BJ (cell line): ENCODE results near the gene SHC4. TPM values are rescaled to one million over a fixed set of nuclear protein-coding genes. Genes with fewer than 3 reads are reported as not detected.

Source experiments
- CTCF ChIA-PET: fragments of 350-600 bp; formaldehyde crosslinking; extraction: SDS; loops from one replicate; lab custom pipeline; 2021; ENCODE audit warnings: antibody characterized with exemption, inconsistent platforms; lab: Yijun Ruan, JAX
- POLR2A ChIA-PET: fragments of 300-600 bp; sonication (Branson Sonifier 250); formaldehyde crosslinking; extraction: SDS; loops from one replicate; lab custom pipeline; 2021; ENCODE audit warnings: antibody characterized with exemption; lab: Charles Lee
- DNase-seq: peaks from one replicate; pipeline ENCODE4 v3.0.0-alpha.2; 2011; ENCODE audit warnings: low read depth
- H3K27me3 ChIP-seq: 2 replicates; pipeline ENCODE4 v1.6.0; 2011; ENCODE audit warnings: low read length; ENCODE audit not compliant: control insufficient read depth, insufficient read depth
- H3K36me3 ChIP-seq: 2 replicates; pipeline ENCODE4 v1.5.1; 2011; ENCODE audit warnings: low read length; ENCODE audit not compliant: control insufficient read depth, insufficient read depth
- H3K4me3 ChIP-seq: 2 replicates; pipeline ENCODE4 v1.5.1; 2011; ENCODE audit warnings: low read depth, mild to moderate bottlenecking, control low read depth, low read length
- polyA plus RNA-seq: library from polyadenylated mRNA; depleted of rRNA; stranded (reverse); fragments of >200 nt; gene quantifications from 2 replicates; pipeline ENCODE4 v1.2.3, GENCODE V29; 2011
- TF ChIP-seq, protein P1 (sequence below): IDR thresholded peaks from 2 replicates; pipeline ENCODE4 v1.5.1; 2011; ENCODE audit warnings: low read depth, mild to moderate bottlenecking, control low read depth, inconsistent platforms, low read length, moderate library complexity; ENCODE audit not compliant: insufficient read depth

SHC4 gene
- polyA plus RNA-seq, 1 experiment, result 0.74 TPM

GRCh38 chr15:48823706-48824105 lies 140.0 kb downstream of the SHC4 start:
- Histone ChIP-seq H3K27me3 (no peaks in the 10 kb centered on the region), H3K4me3 (no peak overlapping the region), H3K36me3 (no peaks in the 10 kb centered on the region)
- TF ChIP-seq, protein P1, sequence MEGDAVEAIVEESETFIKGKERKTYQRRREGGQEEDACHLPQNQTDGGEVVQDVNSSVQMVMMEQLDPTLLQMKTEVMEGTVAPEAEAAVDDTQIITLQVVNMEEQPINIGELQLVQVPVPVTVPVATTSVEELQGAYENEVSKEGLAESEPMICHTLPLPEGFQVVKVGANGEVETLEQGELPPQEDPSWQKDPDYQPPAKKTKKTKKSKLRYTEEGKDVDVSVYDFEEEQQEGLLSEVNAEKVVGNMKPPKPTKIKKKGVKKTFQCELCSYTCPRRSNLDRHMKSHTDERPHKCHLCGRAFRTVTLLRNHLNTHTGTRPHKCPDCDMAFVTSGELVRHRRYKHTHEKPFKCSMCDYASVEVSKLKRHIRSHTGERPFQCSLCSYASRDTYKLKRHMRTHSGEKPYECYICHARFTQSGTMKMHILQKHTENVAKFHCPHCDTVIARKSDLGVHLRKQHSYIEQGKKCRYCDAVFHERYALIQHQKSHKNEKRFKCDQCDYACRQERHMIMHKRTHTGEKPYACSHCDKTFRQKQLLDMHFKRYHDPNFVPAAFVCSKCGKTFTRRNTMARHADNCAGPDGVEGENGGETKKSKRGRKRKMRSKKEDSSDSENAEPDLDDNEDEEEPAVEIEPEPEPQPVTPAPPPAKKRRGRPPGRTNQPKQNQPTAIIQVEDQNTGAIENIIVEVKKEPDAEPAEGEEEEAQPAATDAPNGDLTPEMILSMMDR, result no peak
- DNase-seq, result no peak
- POLR2A ChIA-PET, result no interaction called here
- CTCF ChIA-PET, result interaction anchor here (1.2 kb wide), 1 partner anchor 12 kb away, joined by 3 read pairs; no protein-coding TSS in a partner anchor

GRCh38 chr15:48823237-48823636 lies 140.5 kb downstream of the SHC4 start:
- H3K27me3 ChIP-seq, result no peaks in the 10 kb centered on the region
- ChIA-PET CTCF (interaction anchor here (0.8 to 1.2 kb wide), 3 partner anchors 9 to 12 kb away, joined by 3 to 4 read pairs (median 3); no protein-coding TSS in a partner anchor), POLR2A (no interaction called here)
- H3K36me3 ChIP-seq, result no peaks in the 10 kb centered on the region
- no peak for DNase-seq
- TF ChIP-seq, protein P1, result peak; percentile 24; the same call in 1 of the 2 replicates
- no peak overlapping the region for H3K4me3 ChIP-seq

DNA sequence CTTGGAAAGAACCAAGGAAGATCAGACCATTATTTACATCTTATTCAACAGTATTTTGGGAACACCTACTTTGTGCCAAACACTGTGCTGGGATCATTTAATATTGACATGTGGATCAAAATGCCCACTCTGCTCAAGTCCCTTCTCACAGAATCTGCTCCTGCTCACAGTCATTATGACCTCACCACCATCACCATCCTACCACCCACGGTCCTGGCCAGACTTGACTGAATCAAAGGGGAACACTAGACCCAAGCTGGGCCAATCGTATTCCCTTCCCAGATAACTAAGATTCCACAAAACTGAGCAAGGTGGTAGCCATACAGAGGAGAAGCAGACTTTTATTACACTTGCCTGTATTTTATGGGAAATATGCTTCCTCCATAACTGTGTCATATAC lies 149.4 kb downstream of the SHC4 start:
- ChIA-PET CTCF (interaction anchor here (1.1 to 1.8 kb wide), 3 partner anchors 8 to 41 kb away, joined by 3 to 4 read pairs (median 3); no protein-coding TSS in a partner anchor), POLR2A (no interaction called here)
- no peak for DNase-seq
- Histone ChIP-seq H3K27me3 (no peaks in the 10 kb centered on the region), H3K4me3 (no peak overlapping the region), H3K36me3 (no peaks in the 10 kb centered on the region)
- TF ChIP-seq, protein P1, result no peak

- peak overlapping the region; percentile 56 for H3K4me3 ChIP-seq
- no peaks in the 10 kb centered on the region for H3K36me3 ChIP-seq
- CTCF ChIA-PET, result interaction anchor here (2.0 to 2.6 kb wide), 2 partner anchors 10 to 44 kb away, joined by 8 to 13 read pairs; no protein-coding TSS in a partner anchor
- no peak for DNase-seq
- H3K27me3 ChIP-seq, result no peaks in the 10 kb centered on the region
- TF ChIP-seq, protein P1, result no peak
- POLR2A ChIA-PET, result no interaction called here
Measured at GRCh38 chr15:48811325-48811958, 152.3 kb downstream of the SHC4 start.
